Ishikawa (cell line): ENCODE measurements around the gene FAM168A.

ENCODE experiments used
- MAX ChIP-seq: IDR thresholded peaks from 2 replicates; pipeline ENCODE4 v1.6.1; 2012
- RAD21 ChIP-seq: IDR thresholded peaks from 2 replicates; pipeline ENCODE4 v1.6.1; 2012; ENCODE audit warnings: low read depth
- YY1 ChIP-seq: IDR thresholded peaks from 2 replicates; pipeline ENCODE4 v1.6.1; 2012; ENCODE audit warnings: low read depth

- no peak for TF ChIP-seq MAX
- TF ChIP-seq YY1: no peak
- TF ChIP-seq RAD21: no peak
Observed at GRCh38 chr11:73399159-73399590, 198.7 kb downstream of the FAM168A start.
